ENCODE measurements around the gene MS4A18. TPM values are rescaled to one million over a fixed set of nuclear protein-coding genes. Genes with fewer than 3 reads are reported as not detected.

MS4A18 gene
- total RNA-seq, 1 experiment from 2014 or later = not detected

DNA sequence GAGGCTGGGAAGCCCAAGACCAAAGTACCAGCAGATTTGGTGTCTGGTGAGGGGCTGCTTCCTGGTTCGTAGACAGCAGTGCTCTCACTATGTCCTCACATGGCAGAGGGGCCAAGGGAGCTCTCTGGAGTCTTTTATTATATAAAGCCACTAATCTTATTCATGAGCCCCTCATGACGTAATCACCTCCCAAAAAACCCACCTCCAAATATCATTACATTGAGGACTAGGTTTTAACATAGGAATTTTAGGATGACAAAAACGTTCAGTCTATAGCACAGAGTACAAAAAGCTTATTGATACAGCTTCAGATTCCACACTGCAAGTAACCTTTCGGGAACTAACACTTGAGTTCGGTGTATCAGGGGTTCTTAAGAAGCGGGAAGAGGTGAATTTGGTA is 4.1 kb upstream of the MS4A18 start:
- TF ChIP-seq ZFX (IDR thresholded peaks at IDR 0.05) = no peak
- TF ChIP-seq POLR2A (IDR thresholded peaks at IDR 0.05; ENCODE audit: borderline replicate concordance, extremely low read depth, insufficient read depth, insufficient read length) = no peak
- TF ChIP-seq CBX3 (IDR thresholded peaks at IDR 0.05; ENCODE audit: low read depth) = no peak
- no peak for TF ChIP-seq RAD21 (IDR thresholded peaks at IDR 0.05; ENCODE audit: low read depth)
- no peak for TF ChIP-seq EZH2phosphoT487 (IDR thresholded peaks at IDR 0.05; ENCODE audit: borderline replicate concordance)
- TF ChIP-seq ZNF274 (IDR thresholded peaks at IDR 0.05; ENCODE audit: low read depth, low read length) = no peak
- no peak for TF ChIP-seq SP1 (IDR thresholded peaks at IDR 0.05; ENCODE audit: low read depth)
- TF ChIP-seq TCF7L2 (IDR thresholded peaks at IDR 0.05; ENCODE audit: borderline replicate concordance, extremely low read depth, insufficient read depth, insufficient read length) = no peak
- TF ChIP-seq CTCF (IDR thresholded peaks at IDR 0.05 in 2 of 3, conservative IDR thresholded peaks at IDR 0.05 in 1 of 3; ENCODE audit: borderline replicate concordance in 1 of 3, insufficient read depth in 1 of 3, low read depth in 2 of 3, low read length in 2 of 3) = no peak
- TF ChIP-seq EZH2 (IDR thresholded peaks at IDR 0.05) = no peak
- TF ChIP-seq SIN3A (IDR thresholded peaks at IDR 0.05; ENCODE audit: low read depth) = no peak
- TF ChIP-seq ATF3 (IDR thresholded peaks at IDR 0.05) = no peak
- TF ChIP-seq, protein P1, sequence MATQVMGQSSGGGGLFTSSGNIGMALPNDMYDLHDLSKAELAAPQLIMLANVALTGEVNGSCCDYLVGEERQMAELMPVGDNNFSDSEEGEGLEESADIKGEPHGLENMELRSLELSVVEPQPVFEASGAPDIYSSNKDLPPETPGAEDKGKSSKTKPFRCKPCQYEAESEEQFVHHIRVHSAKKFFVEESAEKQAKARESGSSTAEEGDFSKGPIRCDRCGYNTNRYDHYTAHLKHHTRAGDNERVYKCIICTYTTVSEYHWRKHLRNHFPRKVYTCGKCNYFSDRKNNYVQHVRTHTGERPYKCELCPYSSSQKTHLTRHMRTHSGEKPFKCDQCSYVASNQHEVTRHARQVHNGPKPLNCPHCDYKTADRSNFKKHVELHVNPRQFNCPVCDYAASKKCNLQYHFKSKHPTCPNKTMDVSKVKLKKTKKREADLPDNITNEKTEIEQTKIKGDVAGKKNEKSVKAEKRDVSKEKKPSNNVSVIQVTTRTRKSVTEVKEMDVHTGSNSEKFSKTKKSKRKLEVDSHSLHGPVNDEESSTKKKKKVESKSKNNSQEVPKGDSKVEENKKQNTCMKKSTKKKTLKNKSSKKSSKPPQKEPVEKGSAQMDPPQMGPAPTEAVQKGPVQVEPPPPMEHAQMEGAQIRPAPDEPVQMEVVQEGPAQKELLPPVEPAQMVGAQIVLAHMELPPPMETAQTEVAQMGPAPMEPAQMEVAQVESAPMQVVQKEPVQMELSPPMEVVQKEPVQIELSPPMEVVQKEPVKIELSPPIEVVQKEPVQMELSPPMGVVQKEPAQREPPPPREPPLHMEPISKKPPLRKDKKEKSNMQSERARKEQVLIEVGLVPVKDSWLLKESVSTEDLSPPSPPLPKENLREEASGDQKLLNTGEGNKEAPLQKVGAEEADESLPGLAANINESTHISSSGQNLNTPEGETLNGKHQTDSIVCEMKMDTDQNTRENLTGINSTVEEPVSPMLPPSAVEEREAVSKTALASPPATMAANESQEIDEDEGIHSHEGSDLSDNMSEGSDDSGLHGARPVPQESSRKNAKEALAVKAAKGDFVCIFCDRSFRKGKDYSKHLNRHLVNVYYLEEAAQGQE (IDR thresholded peaks at IDR 0.05; ENCODE audit: low read depth) = no peak
- no peak for TF ChIP-seq MAX (IDR thresholded peaks at IDR 0.05)
- no peaks in the 10 kb centered on the region for H4K20me1 ChIP-seq (ENCODE audit: insufficient read depth)
- H2AFZ ChIP-seq (ENCODE audit: low read depth, low read length, poor library complexity, severe bottlenecking) = no peak overlapping the region
- DNase-seq (ENCODE audit: low read depth, low spot score) (no peak), ATAC-seq (no peak)
- H3K79me2 ChIP-seq (ENCODE audit: insufficient read depth, low read length) = no peaks in the 10 kb centered on the region
- H3K4me2 ChIP-seq (ENCODE audit: low read length) = no peak overlapping the region
- RAD21 ChIA-PET (ENCODE audit: low non-redundant PET in 1 of 2, low total read pairs in 2 of 2, uncharacterized antibody in 2 of 2, unreplicated experiment in 2 of 2) = no interaction called here
- H3K27me3 ChIP-seq (ENCODE audit: insufficient read depth, low read length) = peaks cover 25% of the 10 kb centered on the region
- H3K36me3 ChIP-seq (ENCODE audit: control insufficient read depth in 1 of 2, insufficient read depth in 2 of 2, low read length in 2 of 2) = no peaks in the 10 kb centered on the region
- intact Hi-C loops (cut with micrococcal nuclease) = no loop called here
- H3K4me3 ChIP-seq (replicated peaks in 1 of 2; ENCODE audit: low read depth in 1 of 2, low read length in 2 of 2) = no peak overlapping the region
- H3K4me1 ChIP-seq (ENCODE audit: control insufficient read depth in 1 of 2, insufficient read depth in 2 of 2, low read length in 2 of 2) = no peaks in the 10 kb centered on the region
- no TSS peak for BruUV-seq (replicated peaks)
- no peaks in the 10 kb centered on the region for H3K9me3 ChIP-seq (ENCODE audit: control insufficient read depth in 1 of 2, insufficient read depth in 1 of 2, low read depth in 1 of 2, low read length in 2 of 2)
- no peak overlapping the region for H3K27ac ChIP-seq (ENCODE audit: low read depth, low read length)
- H3K9me2 ChIP-seq (ENCODE audit: insufficient read depth) = no peaks in the 10 kb centered on the region
- CTCF ChIA-PET = no interaction called here
- no peak overlapping the region for H3K9ac ChIP-seq (ENCODE audit: low read length)
- POLR2A ChIA-PET = no interaction called here

Measured in HCT116 (cell line).